GM12878 (cell line): ENCODE measurements around the gene AMPH. TPM values are rescaled to one million over a fixed set of nuclear protein-coding genes. Genes with fewer than 3 reads are reported as not detected.

Source experiments
- ATAC-seq: fragments of 200-7000 bp; cut with Tn5 transposase; 3 replicates; pipeline ENCODE4 v1.9.1; 2020; ENCODE audit warnings: mild to moderate bottlenecking, moderate library complexity
- BruUV-seq: library from RNA; stranded (reverse); fragments of 400-500 nt; replicated peaks from 2 replicates; lab custom pipeline; 2021; lab: Mats Ljungman, UMichigan
- CTCF ChIA-PET: fragments of 300-600 bp; sonication (Branson Sonifier 250); formaldehyde crosslinking; extraction: SDS; loops from one replicate; lab custom pipeline; 2021; ENCODE audit warnings: inconsistent platforms; lab: Yijun Ruan, JAX
- POLR2A ChIA-PET: fragments of 350-600 bp; formaldehyde crosslinking; extraction: SDS; loops from one replicate; lab custom pipeline; 2021; ENCODE audit warnings: inconsistent platforms; lab: Charles Lee
- RAD21 ChIA-PET: fragments of 300-600 bp; sonication (Branson Sonifier 250); formaldehyde crosslinking; loops from one replicate; lab custom pipeline; 2023; ENCODE audit warnings: antibody characterized with exemption; ENCODE audit not compliant: unreplicated experiment; lab: Charles Lee
- SMC1A ChIA-PET: fragments of 300-600 bp; sonication (Branson Sonifier 250); formaldehyde crosslinking; loops from one replicate; lab custom pipeline; 2023; ENCODE audit not compliant: unreplicated experiment, uncharacterized antibody; lab: Charles Lee
- DNase-seq: peaks from one replicate; pipeline ENCODE4 v3.0.0-alpha.2; 2011; ENCODE audit warnings: low read depth, low spot score
- FAIRE-seq: peaks from 3 replicates; lab custom pipeline; 2011; peaks lifted over from hg19 to GRCh38; lab: Jason Lieb, UNC
- H2AFZ ChIP-seq: 2 replicates; pipeline ENCODE4 v1.6.0; 2011; ENCODE audit warnings: low read depth, low read length, control low read depth; ENCODE audit not compliant: control insufficient read depth
- H3K27ac ChIP-seq: 2 replicates; pipeline ENCODE4 v1.5.1; 2011; ENCODE audit warnings: control low read depth; ENCODE audit not compliant: control insufficient read depth, insufficient read depth
- H3K27me3 ChIP-seq, 2 experiments: replicated peaks in 1 of 2; 2 replicates each; pipeline versions ENCODE4 v1.6.0 to v1.6.1; 2011; ENCODE audit warnings: low read length in 1 of 2; ENCODE audit not compliant: control insufficient read depth in 2 of 2, insufficient read depth in 2 of 2
- H3K36me3 ChIP-seq, 2 experiments: 2 replicates each; pipeline ENCODE4 v1.5.1; 2011; ENCODE audit warnings: low read length in 1 of 2; ENCODE audit not compliant: control insufficient read depth in 2 of 2, insufficient read depth in 2 of 2
- H3K4me1 ChIP-seq: 2 replicates; pipeline ENCODE4 v1.6.1; 2011; ENCODE audit warnings: mild to moderate bottlenecking, low read length, moderate library complexity, mixed read lengths; ENCODE audit not compliant: control insufficient read depth, insufficient read depth
- H3K4me2 ChIP-seq: 2 replicates; pipeline ENCODE4 v1.6.0; 2011; ENCODE audit warnings: control low read depth; ENCODE audit not compliant: control insufficient read depth, insufficient read depth
- H3K4me3 ChIP-seq: fragments of 200-600 bp; sonication (generic); 2 replicates; pipeline ENCODE4 v1.5.1; 2016
- H3K79me2 ChIP-seq: 2 replicates; pipeline ENCODE4 v1.6.0; 2011; ENCODE audit warnings: low read length; ENCODE audit not compliant: control insufficient read depth, insufficient read depth
- H3K9ac ChIP-seq: 2 replicates; pipeline ENCODE4 v1.8.0; 2011; ENCODE audit warnings: low read length, control low read depth, mixed read lengths; ENCODE audit not compliant: control insufficient read depth, insufficient read depth
- H3K9me3 ChIP-seq: replicated peaks from 3 replicates; pipeline ENCODE4 v1.5.1; 2011; ENCODE audit warnings: mild to moderate bottlenecking, low read length; ENCODE audit not compliant: control insufficient read depth, insufficient read depth
- H4K20me1 ChIP-seq: 2 replicates; pipeline ENCODE4 v1.6.0; 2011; ENCODE audit not compliant: control insufficient read depth, insufficient read depth
- BMI1 ChIP-seq: fragments of 450-650 bp; IDR thresholded peaks from 2 replicates; pipeline ENCODE4 v1.6.1; 2016; ENCODE audit warnings: mild to moderate bottlenecking, moderate library complexity, borderline replicate concordance
- FOXM1 ChIP-seq: IDR thresholded peaks from 2 replicates; pipeline ENCODE4 v1.6.1; 2012; ENCODE audit warnings: low read depth, mild to moderate bottlenecking, inconsistent platforms, low read length, moderate library complexity
- MEF2B ChIP-seq: fragments of 450-650 bp; IDR thresholded peaks from 2 replicates; pipeline ENCODE4 v1.6.1; 2018; ENCODE audit warnings: mild to moderate bottlenecking, moderate library complexity; ENCODE audit not compliant: partially characterized antibody, poor library complexity, severe bottlenecking
- NBN ChIP-seq: fragments of 450-650 bp; IDR thresholded peaks from 2 replicates; pipeline ENCODE4 v1.6.1; 2016
- TAF1 ChIP-seq: IDR thresholded peaks from 2 replicates; pipeline ENCODE4 v1.6.1; 2011; ENCODE audit warnings: mild to moderate bottlenecking, low read depth, low read length, borderline replicate concordance
- ZBTB11 ChIP-seq: fragments of 450-650 bp; formaldehyde crosslinking; IDR thresholded peaks from 2 replicates; pipeline ENCODE4 v1.5.0; 2022; ENCODE audit warnings: mild to moderate bottlenecking, missing genetic modification characterization
- WGBS: methylation state at CpG from one replicate; pipeline ENCODE4 v1.1.6; 2016; ENCODE audit warnings: low lambda C conversion rate; ENCODE audit not compliant: insufficient replicate concordance, insufficient coverage; ENCODE audit errors: missing lambda C conversion rate; 5-methylcytosine and 5-hydroxymethylcytosine counted together
- in situ Hi-C: fragments of 300-500 bp; cut with MboI; formaldehyde crosslinking; loops from 9 replicates; pipeline ENCODE4 v1.14.3; 2018; ENCODE audit warnings: mixed read lengths
- intact Hi-C: fragments of 100-400 bp; cut with micrococcal nuclease; formaldehyde crosslinking; loops from one replicate; pipeline ENCODE4 v1.14.2; 2022; ENCODE audit not compliant: unreplicated experiment
- polyA plus RNA-seq, 11 experiments: library from polyadenylated mRNA; depleted of rRNA in 4 of 11; unstranded in 6 of 11; stranded (reverse) in 5 of 11; fragments of >200 nt; fragmentation: Nextera tagmentation in 4 of 11; fragmentation: Illumina TruSeq in 1 of 11; extraction: Ambion mirVana in 4 of 11; extraction: Trizol in 1 of 11; gene quantifications; 1 replicate in 1 of 11; 2 replicates in 10 of 11; pipeline versions ENCODE4 v1.2.1 to v1.2.3, GENCODE V29; 2011 to 2016; ENCODE audit warnings: inconsistent platforms in 2 of 11, missing spikeins in 2 of 11, low read depth in 1 of 11
- total RNA-seq, 4 experiments: library from RNA; depleted of rRNA in 3 of 4; stranded (reverse); fragments of >200 nt in 3 of 4; fragmentation: Illumina TruSeq in 1 of 4; extraction: Trizol in 1 of 4; gene quantifications; 2 replicates each; pipeline versions ENCODE4 v1.2.1 to v1.2.3, GENCODE V29; 2013 to 2021
- TF ChIP-seq, protein P1 (sequence below): fragments of 450-650 bp; IDR thresholded peaks from 2 replicates; pipeline ENCODE4 v1.6.1; 2017; ENCODE audit warnings: mild to moderate bottlenecking, moderate library complexity

Gene AMPH
- total and polyA plus RNA-seq, 10 of the 15 experiments (the other 5 are each of a cell fraction or from before 2014, with no cell fraction given) = 0.03 to 0.24 (median 0.08) TPM; not detected in 2

DNA sequence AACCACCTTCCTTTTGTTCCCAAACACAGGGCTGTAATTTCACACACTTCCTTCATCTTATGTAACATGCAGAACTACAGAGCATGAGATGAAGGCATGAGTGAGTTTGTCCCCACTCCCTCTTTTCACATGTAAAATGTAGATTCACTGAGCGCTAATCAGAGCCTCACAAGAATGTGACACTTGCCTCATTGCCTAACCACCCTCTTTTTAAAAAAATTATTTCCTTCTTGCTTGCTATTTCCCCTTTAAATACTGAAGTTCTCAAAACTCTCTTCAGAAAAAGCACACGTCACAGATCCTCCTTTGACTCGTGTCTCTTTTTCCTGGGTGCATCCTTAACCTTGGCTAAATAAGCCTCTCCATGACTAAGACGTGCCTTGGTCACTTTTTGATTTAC is 236.5 kb downstream of the AMPH start:
- ChIA-PET SMC1A (interaction anchor here (1.3 kb wide), 1 partner anchor 266 kb away, joined by 3 read pairs; no protein-coding TSS in a partner anchor), CTCF (interaction anchor here (1.4 to 4.5 kb wide), 2 partner anchors 26 to 266 kb away, joined by 9 to 27 read pairs; no protein-coding TSS in a partner anchor), POLR2A (no interaction called here), RAD21 (interaction anchor here (1.2 kb wide), 1 partner anchor 21 kb away, joined by 4 read pairs; no protein-coding TSS in a partner anchor)
- H4K20me1 ChIP-seq = no peaks in the 10 kb centered on the region
- no peak overlapping the region for H3K9ac ChIP-seq
- H3K27ac ChIP-seq = no peak overlapping the region
- in situ Hi-C loops = loop anchor here (5.0 kb wide), 1 partner anchor 268 kb away; no protein-coding TSS in a partner anchor
- no peak overlapping the region for H2AFZ ChIP-seq
- no TSS peak for BruUV-seq
- no peak for TF ChIP-seq TAF1
- no peak for TF ChIP-seq NBN
- TF ChIP-seq BMI1 = no peak
- no peak for TF ChIP-seq FOXM1
- TF ChIP-seq, protein P1, sequence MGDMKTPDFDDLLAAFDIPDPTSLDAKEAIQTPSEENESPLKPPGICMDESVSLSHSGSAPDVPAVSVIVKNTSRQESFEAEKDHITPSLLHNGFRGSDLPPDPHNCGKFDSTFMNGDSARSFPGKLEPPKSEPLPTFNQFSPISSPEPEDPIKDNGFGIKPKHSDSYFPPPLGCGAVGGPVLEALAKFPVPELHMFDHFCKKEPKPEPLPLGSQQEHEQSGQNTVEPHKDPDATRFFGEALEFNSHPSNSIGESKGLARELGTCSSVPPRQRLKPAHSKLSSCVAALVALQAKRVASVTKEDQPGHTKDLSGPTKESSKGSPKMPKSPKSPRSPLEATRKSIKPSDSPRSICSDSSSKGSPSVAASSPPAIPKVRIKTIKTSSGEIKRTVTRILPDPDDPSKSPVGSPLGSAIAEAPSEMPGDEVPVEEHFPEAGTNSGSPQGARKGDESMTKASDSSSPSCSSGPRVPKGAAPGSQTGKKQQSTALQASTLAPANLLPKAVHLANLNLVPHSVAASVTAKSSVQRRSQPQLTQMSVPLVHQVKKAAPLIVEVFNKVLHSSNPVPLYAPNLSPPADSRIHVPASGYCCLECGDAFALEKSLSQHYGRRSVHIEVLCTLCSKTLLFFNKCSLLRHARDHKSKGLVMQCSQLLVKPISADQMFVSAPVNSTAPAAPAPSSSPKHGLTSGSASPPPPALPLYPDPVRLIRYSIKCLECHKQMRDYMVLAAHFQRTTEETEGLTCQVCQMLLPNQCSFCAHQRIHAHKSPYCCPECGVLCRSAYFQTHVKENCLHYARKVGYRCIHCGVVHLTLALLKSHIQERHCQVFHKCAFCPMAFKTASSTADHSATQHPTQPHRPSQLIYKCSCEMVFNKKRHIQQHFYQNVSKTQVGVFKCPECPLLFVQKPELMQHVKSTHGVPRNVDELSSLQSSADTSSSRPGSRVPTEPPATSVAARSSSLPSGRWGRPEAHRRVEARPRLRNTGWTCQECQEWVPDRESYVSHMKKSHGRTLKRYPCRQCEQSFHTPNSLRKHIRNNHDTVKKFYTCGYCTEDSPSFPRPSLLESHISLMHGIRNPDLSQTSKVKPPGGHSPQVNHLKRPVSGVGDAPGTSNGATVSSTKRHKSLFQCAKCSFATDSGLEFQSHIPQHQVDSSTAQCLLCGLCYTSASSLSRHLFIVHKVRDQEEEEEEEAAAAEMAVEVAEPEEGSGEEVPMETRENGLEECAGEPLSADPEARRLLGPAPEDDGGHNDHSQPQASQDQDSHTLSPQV = no peak
- no peak for TF ChIP-seq MEF2B
- no peak for TF ChIP-seq ZBTB11 (CRISPR knock-in tag)
- no peaks in the 10 kb centered on the region for H3K36me3 ChIP-seq
- H3K4me2 ChIP-seq = no peak overlapping the region
- DNase-seq = no peak
- ATAC-seq = no peak
- H3K27me3 ChIP-seq = no peaks in the 10 kb centered on the region
- intact Hi-C loops = loop anchor here (10.0 kb wide), 2 partner anchors 160 to 330 kb away; no protein-coding TSS in a partner anchor
- no peak for FAIRE-seq
- H3K79me2 ChIP-seq = no peaks in the 10 kb centered on the region
- no peaks in the 10 kb centered on the region; the same call in 2 of the 3 replicates for H3K9me3 ChIP-seq
- no peak overlapping the region for H3K4me3 ChIP-seq
- 31% methylated on average over 4 of the region's 4 CpGs for WGBS
- H3K4me1 ChIP-seq = peaks cover 13% of the 10 kb centered on the region
